Suppressor macrophage treated with lipopolysaccharide for 4 hours (primary cell): ENCODE results near the gene CAPN14.
A peak's percentile ranks its signal among the peaks of the same experiment; 100 is the strongest.
"Not testable (repeated sequence)": the region's sequence is repeated elsewhere in the genome, so short reads cannot be mapped to it uniquely, and the experiment has no call there.

Experiments used
- DNase-seq: peaks from one replicate; pipeline ENCODE4 v3.0.0-alpha.2; 2020

The CAPN14 gene

GRCh38 chr2:31192851-31193392, 24.4 kb downstream of the CAPN14 start:
- DNase-seq, result no peak

- DNase-seq, result no peak
Measured at GRCh38 chr2:31192396-31192795, 24.9 kb downstream of the CAPN14 start.

DNA sequence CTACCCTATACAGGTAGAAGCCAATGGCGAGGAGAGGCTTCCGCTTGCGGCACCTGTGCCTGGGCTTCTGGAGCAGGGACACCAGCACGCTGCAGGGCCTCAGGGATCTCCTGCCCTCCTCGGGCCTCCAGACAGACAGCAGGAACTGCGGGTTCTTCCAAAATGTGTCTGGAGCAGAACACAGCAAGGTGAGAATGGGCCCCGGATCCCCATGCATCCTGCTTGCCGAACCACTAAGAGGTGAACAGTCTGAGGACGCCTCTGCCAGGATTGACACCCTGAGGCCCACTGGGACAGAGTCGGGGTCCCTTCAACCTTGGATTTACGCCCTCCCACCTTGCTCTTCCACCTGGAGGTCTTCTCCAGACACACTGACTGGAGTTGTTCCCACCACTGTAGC, 25.4 kb downstream of the CAPN14 start:
- DNase-seq, result no peak

GRCh38 chr2:31190188-31190587, 27.1 kb downstream of the CAPN14 start:
- DNase-seq, result no peak

- no peak for DNase-seq
Measured at GRCh38 chr2:31189141-31189540, 28.2 kb downstream of the CAPN14 start.

GRCh38 chr2:31188131-31188530, 29.2 kb downstream of the CAPN14 start:
- no peak for DNase-seq

GRCh38 chr2:31187166-31187565, 30.1 kb downstream of the CAPN14 start:
- DNase-seq, result no peak

DNA sequence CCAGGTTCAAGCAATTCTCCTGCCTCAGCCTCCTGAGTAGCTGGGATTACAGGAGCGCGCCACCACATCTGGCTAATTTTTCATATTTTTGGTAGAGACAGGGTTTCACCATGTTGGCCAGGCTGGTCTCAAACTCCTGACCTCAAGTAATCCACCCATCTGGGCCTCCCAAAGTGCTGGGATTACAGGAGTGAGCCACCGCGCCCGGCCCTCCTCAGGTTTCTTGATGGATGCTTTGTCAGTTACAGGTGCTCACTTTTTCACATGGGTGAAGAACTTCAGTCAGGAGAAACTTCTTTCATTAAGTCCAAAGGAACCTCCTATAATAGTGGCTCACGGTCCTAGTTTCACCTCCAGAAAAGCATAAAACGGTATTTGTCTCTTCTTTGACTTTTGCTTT, 33.3 kb downstream of the CAPN14 start:
- not testable (repeated sequence) for DNase-seq

GRCh38 chr2:31176742-31177141, 40.6 kb downstream of the CAPN14 start:
- no peak for DNase-seq

DNA sequence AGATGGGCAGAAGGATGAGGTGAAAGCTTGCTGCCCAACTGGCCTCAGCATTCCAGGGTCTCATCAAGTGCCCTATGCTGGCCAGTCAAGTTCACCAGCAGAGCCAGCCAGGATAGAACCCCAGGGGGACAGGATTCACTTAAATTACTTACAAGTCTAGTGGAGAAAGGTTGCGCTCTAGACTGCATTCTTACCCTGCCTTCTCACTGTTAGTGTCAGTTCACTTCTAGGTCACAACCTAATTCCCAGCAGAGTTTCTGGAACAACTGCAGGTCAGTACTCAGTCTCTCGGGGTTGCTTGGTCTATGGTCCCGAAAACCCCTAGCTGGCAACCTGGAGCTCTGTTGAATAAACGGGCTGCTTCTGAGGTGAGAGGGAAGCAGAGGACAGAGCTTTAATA, 46.2 kb downstream of the CAPN14 start:
- DNase-seq, result no peak

- peak; percentile 73 for DNase-seq
Measured at GRCh38 chr2:31170071-31170698, 47.1 kb downstream of the CAPN14 start.

DNA sequence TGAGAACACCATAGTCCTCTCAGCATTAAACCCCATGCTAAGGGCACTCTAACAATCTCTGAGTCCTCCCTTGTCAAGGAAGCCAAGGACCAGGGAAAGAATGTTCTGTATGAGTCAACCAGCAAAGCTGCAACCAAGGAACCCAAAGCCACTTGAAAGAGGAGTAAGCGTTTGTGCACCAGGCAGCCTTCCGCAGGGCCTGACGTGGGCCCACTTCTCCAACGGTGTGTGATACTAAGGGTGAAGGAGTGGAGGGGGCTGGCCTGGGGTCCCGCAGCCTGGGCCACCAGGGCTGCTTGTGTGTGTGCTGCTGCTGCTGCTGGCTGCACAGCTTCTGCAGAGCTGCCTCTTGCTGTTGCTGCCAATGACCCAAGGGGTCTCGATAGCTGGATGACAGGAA, 49.0 kb downstream of the CAPN14 start:
- DNase-seq, result no peak

GRCh38 chr2:31166925-31167324, 50.4 kb downstream of the CAPN14 start:
- peak; percentile 33 for DNase-seq

DNA sequence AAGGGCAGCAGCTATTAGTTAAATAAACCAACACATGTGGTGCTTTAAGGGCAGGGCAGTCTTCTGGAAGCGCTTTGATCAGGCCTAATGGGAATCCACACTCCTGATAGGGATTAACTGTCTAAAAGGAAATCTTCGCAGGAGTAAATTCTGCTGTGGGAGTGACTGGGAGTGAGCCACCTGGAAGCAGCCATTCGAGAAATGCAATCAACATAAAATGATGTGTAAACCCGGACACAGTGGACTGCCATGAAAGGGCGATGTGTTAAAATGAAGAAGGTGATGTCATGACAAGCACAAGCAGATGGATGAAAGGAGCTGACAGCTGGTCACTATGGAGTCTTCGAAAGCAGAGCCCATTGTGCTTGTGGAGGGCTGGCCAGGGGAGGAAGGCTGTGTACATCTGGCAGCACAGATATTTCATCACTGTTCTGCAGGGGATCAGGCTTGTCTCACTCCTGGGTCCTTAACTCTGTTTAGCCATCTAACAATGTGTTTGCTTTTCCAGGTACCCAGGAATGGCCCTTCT, 54.2 kb downstream of the CAPN14 start:
- DNase-seq, result no peak

GRCh38 chr2:31161637-31162036, 55.7 kb downstream of the CAPN14 start:
- no peak for DNase-seq

DNA sequence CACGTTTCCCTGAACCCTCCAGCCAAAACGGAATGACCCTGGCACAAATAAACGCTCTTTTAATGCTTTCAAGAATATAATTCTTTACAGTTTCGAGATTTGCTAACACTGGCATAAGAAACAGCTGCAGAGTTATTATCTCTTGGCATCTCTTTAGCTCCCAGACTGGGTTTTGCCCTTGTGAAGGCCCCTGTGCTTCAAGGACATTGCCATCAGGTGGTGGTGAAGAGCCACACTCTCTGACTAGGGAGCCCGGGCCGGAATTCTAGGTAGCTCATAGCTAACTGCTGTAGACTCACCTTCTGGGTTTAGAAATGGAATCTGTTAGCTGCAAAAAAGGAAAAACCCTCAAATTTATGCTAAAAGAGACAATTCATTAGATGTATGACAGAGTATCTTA, 65.8 kb downstream of the CAPN14 start:
- DNase-seq, result no peak

DNA sequence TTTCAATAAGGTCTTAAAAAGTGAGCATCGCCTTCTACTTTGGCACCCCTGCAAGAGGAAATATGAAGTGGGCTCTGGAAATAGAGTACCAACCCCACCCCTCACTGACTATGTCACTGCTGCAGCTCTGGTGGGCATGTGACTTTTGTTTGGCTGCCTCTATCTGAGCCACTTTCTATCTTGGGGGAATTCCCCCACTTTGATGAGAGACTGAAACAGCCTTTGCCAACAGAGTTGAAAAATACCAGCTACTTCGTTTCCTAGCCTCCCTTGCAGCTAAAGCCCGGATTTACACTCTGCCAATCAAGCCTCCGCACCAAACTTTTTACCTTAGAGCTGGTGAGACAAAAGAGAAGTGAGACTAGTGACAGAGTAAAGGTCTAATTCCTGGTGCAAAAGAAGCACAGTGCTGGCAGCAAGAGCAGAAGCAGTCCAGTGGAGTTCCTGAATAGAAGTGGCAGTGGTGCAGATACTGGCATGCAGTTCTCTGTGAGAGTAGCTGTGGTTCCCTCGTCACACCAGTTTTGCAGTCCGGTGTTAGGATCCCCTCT, 67.1 kb downstream of the CAPN14 start:
- DNase-seq, result no peak

DNA sequence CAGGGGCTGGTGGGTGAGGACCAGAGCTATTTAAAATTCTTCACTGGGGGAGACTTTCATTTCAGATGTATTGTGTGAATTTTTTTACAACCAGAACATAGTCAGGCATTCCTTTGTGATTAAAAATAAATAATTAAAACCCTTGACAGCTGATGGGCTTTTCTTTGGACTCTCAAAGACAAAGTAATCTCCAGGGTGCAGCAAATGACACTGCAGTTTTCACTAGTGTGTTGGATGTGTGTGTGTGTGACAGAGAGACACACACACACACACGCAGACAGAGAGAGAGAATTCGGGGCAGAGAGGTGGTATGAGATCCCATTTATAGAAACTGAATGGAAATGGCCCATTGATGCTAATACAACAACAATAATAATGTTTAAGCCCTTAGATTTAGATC, 68.8 kb downstream of the CAPN14 start:
- DNase-seq, result no peak

GRCh38 chr2:31147645-31148044, 69.7 kb downstream of the CAPN14 start:
- no peak for DNase-seq

- no peak for DNase-seq
Measured at GRCh38 chr2:31142110-31142509, 75.2 kb downstream of the CAPN14 start.

DNA sequence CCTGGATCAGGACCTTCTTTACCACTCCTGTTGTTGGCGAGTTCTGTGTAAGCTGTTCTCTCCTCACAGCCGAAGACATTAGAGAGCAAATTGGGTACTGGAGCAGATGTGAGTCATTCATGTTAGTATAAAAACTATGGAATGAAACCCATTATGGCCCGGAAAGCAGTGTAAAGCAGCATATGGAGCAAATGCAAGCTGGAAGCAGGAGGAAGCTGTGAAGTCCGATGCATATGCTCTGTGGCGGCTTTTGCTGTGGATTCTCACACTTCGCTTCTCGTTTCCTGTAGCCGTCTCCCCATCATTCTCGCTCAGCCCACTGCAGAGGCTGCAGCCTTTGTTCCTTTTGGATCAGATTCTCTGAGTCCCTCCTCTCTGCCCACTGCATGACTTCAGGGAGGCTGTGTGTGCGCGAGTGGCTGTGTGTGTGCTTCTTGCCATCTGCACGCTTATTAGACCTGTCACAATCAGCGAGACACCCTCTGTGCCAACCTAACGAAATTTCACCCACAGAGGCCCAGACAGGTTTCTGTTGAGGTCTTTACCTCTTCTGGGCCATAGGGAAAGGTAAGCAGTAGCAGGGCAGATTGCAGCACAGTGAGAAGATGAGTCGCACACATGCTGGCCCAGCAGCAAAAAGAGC, 75.8 kb downstream of the CAPN14 start:
- DNase-seq, result no peak

DNA sequence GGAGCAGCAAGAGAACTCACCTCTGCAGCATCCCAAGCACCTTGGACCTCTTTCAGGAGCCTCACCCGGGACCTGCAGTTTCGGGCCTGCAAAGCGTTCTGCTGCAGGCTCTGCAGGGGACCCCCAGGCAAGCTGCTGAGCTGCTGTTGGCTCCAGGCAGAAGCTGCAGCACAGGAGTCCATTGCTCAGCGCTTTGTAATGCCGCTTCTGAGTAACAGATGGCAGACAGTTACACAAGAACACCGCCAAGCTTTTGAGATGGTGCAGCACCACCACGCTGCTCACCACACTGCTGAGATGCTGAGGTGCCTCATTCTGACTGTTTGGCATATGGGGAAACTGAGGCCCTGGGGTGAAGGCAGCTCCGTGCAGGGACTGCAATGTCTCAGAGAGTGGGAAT, 77.2 kb downstream of the CAPN14 start:
- DNase-seq, result no peak

GRCh38 chr2:31139671-31140070, 77.6 kb downstream of the CAPN14 start:
- DNase-seq, result no peak
